ENCODE results near the gene RPL35.
A peak's percentile ranks its signal among the peaks of the same experiment; 100 is the strongest.

Gene RPL35

GRCh38 chr9:124875501-124875900 lies 13.7 kb upstream of the RPL35 start:
- no peak for DNase-seq

DNA sequence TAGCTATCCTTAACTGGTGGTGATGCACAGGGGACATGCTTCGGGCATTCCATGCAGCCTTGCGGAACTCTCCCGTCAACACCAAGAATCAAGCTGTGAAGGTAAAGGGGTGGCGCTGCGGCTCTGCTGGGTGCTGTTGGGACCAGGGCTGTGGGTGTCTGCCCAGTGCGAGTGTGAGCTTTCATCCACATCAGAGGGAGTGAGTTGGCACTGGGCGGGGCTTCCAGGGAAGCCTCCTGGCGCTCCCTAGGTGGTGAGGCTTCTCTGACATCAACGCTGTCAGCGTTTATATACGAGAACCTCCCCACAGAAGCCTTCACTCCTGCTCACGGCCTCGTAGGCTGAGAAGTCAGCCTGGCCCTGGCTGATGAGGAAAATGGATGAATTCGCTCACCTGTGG lies 11.9 kb upstream of the RPL35 start:
- DNase-seq: no peak

DNA sequence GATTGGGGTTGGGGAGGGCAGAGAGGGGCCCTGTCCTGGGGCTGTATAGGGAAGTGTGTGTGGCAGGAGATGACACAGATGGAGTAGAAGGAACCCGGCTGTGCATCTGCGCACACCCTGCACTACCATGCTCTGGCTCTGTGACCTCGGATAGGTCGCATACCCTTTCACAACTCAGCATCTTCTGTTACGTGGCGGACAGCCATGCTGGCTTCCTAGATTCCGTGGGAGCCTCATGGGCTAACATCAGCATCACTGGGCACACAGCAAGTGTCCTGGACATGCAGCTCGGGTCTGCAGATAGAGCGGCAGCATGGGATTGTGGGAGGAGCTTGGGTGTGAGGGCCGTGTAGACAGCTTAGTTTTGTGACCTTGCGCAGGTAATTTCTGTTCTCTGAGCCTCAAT lies 9.4 kb upstream of the RPL35 start:
- no peak for DNase-seq

DNA sequence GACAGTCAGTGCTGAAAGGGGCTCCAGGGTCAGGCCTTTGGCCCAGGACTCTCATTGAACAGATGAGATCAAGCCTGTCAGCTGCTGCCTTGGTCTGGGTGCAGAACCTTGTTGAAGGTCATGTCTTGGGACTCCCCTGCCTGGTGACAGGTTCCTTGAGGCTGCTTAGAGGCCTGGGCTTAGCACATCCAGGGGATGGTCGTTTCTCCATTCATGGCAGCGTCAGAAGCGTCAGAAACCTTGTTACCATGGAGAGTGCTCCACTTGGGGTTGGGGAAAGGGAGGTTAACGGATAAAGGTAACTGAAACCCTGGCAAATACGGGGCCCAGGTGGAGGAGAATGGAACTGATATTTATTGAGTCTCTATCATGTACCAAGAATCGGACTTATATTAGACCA lies 9.0 kb upstream of the RPL35 start:
- DNase-seq: no peak

GRCh38 chr9:124869986-124870560 lies 8.3 kb upstream of the RPL35 start:
- peak; percentile 16 to 63 for DNase-seq

DNA sequence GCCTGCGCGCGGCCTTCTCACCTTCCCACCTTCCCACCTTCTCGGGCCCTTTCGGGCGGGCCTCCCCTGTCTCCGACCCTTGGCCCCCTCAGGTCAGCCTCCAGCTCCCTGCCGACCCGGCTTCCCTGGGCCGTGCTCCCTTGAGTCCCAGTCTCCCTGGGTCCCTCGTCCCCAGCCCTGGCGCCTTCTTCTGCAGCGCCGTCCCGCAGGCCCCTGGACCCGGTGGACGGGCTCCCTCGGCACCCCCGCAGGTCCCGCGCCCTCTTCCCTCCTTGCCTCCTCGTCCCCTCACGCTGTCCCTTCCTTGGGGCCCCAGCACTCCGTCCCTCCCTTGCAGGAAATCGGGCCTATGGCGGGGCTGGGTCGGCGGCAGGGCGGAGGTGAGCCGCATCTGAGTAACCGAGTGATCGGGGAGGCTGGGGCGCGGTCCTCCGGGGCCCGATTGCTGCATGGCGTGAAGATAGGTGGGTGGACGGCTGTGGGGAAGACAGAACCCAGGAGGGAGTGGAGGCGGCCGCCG lies 7.8 kb upstream of the RPL35 start:
- DNase-seq: no peak

GRCh38 chr9:124868511-124869465 lies 7.0 kb upstream of the RPL35 start:
- DNase-seq: peak; percentile 48 to 69

DNA sequence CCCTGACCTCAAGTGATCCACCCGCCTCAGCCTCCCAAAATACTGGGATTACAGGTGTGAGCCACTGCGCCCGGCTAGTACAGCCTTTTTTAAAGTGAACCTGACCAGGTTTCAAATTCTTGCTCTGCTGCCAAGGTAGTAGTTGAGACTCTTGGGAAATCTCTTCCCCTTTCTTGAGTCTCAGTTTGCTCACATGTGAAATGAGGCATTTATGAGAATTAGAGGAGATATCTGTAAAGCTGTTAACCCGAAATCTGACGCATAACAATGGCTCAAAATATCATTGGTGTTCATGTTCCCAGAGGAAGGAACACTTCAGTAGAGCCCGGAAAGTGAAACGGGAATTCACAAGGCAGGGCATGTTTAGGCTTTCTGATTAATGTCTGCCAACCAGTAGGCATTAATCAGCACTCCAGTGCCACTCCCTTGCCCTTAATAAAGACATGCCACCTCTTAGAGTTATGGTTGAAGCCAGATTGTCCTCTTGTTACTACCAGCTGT lies 1.7 kb upstream of the RPL35 start:
- no peak for DNase-seq

DNA sequence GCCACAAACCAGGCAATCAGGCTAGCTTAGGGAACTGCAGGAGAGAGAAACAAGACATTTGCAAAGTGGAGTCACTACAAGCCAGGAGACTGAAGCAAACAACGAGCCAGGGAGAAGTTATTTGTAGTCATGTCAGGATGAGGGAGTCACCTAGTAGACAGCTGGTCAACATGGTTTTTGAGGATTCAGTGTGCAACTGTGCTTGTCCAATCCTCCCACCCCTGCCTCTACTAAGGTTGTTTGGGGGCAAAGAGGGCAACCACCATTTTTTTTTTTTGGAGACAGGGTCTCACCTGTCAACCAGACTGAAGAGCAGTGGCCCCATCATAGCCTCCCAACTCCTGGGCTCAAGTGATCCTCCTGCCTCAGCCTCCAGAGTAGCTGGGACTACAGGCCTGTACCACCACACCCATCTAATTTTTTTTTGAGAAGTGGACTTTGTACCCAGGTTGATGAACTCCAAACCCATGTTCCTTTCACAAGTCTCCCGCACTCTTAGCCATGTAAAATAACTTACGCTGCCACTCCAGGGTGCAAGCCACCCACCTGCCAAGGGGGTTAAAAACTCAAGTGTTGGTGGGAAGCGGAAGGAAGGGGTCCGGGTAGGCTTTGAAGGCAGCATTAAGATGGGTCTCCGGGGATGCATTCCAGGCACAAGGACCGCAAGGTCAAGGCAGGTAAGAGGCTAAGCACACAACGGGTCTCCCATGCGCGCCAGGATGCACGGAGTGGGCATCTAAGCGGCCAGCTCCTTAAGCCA lies 995 bp downstream of the RPL35 start:
- DNase-seq: no peak

DNA sequence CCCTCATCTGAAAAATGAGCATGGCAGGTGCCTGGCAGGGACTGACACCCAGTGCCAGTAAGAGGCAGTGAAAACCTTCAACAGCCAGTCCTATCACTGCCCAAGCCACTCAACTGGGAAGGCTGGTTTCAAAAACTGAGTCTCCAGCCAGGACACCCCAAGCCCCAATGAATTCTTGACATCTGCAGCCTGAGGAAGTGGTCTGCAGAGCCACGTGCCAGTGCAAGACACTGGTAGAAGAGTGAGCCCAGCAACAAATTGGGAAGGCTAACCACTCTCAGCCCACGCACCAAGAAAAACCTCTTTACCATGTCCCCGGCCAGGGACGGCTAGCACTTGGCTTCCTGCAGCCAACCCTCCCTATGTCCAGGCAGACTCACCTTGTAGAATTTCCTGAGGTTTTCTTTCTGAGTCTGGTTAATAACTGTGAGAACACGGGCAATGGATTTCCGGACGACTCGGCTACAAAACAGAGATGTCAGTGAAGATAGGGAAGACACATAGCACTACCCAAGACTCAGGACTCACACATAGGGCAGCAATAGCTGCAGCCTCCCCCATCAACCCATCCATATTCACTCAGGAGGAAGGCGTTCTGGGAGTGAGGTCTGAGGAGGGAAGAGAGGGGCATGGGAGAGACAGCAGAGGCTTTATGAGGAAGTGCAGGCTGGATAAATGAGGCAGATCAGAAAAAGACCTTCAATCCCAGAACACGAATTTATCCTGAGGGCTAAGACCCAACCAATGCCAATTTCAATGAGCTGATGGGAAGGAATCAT lies 1.8 kb downstream of the RPL35 start:
- DNase-seq: no peak

DNA sequence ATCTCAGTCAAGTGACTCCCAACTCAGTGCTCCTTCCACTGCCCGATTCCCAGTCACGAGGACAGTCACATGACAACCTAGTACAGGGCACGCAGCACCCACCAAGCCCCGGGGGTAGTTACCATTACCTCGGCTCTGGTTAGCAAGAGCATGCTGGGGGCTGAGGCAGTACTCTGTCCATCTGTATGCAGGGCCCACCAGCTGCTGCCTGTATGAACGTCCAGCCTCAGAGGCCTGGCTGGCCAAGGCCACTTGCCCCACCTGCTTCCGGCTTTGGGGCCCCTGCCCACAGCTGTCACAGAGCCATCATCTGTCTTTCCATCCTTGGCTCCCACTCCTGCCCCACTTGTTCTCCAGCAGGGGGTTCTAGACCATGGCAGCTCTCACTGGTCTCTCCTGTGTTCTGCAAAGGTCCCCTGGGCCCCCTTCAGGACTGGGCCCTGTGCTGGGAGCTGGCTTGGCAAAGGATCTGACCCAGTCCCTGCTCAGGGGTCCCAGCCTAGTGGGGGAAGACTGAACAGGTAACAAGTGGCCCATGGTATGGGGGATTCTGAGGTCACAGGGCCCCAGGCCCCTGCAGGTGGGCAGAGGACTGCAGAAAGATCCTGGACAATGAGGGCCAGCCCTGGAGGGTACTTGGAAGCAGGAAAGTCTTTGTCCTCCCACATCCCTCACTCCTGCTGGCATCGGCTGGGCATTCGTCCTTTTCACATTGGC lies 3.3 kb downstream of the RPL35 start:
- DNase-seq: no peak

DNA sequence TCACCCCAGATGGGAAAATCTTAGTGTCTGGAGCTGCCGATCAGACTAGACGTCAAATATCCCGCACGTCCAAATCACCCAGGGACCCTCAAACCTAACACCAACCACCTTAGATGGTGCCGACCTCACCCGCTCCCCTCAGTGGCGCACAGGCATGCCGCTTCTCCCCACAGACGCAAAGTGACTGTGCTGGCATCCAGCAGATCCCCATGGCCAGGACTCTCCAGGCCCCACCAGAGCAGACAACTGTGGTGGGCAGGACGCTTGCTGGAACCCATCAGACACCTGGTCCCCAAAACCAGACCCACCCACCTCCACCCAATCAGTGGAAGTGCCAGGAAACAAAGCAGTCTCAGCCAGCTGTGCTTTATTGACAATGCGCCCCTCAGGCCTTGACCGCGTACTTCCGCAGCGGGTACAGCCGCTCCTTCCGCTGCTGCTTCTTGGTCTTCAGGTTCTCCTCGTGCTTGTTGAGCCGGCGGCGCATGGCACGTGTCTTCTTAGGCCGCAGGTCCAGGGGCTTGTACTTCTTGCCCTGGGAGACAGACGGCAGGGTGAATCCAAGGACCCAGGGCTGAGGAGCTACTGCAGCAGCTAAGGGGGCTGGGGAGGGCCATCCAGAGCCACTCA lies 4.1 kb downstream of the RPL35 start:
- no peak for DNase-seq

DNA sequence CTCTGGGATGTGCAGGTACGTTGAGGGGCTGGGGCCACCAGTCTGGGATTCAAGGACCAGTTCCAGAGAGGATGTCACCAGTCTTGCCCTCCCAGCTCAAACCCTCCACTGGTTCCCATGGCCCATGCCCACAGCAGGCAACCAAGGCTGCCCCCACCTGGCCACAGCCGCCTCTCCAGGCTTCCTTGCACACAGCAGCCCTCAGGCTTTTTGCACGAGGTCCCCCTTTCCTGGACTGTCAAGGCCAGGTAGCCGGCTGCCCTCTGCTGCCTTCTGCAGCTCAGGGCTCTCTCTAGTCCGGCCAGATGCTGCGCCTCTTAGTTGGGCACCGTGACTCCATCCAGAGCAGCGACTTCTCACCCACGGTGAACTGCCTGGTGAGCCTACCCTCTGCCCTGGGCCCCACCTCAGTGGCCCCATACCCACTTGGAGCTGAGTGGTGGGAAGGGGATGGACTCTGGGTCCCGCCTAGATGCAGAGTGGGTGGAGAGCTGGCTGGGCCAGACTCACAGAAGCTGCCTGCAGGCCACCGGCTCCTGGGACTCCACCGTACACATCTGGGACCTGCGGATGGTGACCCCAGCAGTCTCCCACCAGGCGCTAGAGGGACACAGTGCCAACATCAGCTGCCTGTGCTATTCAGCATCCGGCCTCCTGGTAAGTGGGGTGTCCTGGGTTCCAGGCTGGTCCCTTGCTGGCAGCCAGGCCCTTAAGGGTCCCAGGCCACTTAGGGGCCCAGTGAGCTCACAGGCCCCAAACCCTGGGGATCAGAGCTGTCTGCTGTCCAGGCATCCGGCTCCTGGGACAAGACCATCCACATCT lies 5.6 kb downstream of the RPL35 start:
- no peak for DNase-seq

DNA sequence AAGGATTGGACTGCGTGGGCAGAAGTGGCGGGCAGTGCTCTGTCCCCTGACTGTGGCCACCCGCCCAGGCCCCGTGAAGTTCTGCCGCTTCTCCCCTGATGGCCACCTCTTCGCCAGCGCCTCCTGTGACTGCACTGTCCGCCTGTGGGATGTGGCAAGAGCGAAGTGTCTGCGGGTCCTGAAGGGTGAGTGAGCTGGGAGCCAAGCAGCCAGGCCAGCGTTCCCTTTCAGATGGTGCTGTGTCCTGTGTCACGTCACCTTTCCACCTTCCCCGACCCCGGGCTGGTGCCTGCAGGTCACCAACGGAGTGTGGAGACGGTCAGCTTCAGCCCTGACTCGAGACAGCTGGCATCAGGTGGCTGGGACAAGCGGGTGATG lies 6.2 kb downstream of the RPL35 start:
- DNase-seq: no peak

DNA sequence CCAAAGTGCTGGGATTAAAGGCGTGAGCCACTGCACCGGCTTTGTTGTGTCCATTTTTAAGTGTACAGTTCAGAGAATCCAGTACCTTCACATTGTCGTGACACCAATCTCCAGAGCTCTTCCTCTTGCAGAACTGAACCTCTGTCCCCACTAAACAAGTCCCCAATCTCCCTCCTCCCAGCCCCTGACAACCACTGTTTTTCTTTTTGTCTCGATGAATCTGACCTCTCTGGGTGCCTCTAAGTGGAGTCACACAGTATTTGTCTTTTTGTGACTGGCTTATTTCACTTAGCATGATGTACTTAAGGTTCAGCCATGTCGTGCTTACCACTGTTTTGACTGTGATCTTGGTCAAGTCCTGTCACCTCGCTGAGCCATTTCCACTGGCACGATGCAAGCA lies 6.9 kb downstream of the RPL35 start:
- DNase-seq: no peak

GRCh38 chr9:124854161-124854560 lies 7.6 kb downstream of the RPL35 start:
- no peak for DNase-seq

DNA sequence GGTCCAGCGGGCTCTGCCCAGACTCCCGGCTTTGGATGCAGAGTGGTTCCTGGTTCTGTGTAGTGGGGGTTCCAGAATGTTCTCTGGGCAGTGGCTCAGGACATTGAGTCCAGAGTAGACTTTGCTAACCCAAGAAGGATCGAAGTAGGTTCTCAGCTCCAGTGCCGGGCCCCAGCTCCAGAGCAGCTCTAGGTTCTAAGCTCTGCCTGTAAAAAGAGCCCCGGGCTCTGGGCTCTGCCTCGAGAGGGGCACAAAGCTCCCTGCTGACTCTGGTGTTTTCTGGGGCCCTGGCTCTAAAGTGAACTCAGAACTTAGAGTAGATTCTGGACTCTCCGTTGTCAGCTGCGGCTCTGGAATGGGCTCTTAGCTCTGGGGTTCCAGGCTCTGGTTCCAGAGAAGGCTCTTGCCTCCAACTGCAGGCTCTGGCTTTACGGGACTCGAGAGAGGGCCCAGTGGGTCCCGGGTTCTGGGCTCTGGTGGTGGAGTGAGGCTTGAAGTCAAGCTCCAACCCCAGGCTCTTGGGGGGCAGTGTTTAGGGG lies 8.1 kb downstream of the RPL35 start:
- no peak for DNase-seq

DNA sequence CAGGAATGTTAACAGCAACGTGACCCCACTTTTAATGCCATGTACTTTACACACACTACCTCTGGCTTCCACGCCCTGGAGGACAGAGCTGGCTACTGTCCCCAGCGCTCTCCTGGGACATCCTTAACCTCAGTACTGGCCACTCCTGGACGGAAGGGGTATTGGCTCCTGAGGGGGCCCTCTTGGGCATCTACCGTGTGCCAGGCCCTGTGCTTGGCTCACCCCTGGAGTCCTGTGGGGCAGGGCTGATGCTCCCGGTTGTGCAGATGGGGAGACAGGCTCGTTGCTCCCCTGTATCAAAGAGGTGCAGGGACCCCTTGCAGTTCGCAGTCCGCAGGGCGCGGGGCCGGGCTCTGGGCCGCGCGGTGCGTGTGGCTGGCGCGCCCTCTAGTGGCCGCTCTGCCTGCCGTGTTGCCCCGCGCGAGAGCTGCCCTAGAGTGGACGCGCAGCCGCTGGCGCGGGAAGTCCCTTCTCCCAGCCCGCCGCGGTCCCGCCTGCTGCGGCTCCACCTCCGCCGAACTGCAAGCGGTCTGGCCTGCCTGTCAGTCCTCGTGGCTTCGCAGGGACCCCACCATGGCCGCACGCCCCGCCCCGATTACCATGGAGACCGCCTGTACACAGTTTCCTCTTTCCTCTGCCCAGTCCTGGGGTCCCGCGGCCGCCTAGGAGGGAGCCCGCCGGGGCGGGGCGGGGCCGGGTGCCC lies 8.8 kb downstream of the RPL35 start, which contains the start of gene WDR38:
Gene WDR38 (plus strand): TSS at position 632 of the 703 bp plus-strand sequence. CDS start 72 bp downstream, outside the sequence.
- peak; percentile 51 to 76 for DNase-seq

GRCh38 chr9:124852121-124852828 lies 9.5 kb downstream of the RPL35 start:
- no peak for DNase-seq
